HPDE6-E6E7 (cell line): ENCODE results near the gene PKLR.
"Not testable (repeated sequence)": the region's sequence is repeated elsewhere in the genome, so short reads cannot be mapped to it uniquely, and the experiment has no call there.

ENCODE experiments used
- DNase-seq: peaks from one replicate; pipeline ENCODE4 v3.0.0; 2011; ENCODE audit warnings: missing footprints; ENCODE audit errors: extremely low spot score

The PKLR gene

GRCh38 chr1:155255243-155256007 lies 45.8 kb downstream of the PKLR start, which contains the start of gene ENTREP3:
ENTREP3 (minus strand) TSS chr1:155255483; CDS start chr1:155254877, 606 bp downstream.
- DNase-seq: no peak

- no peak for DNase-seq
Observed at GRCh38 chr1:155254714-155255242, 46.5 kb downstream of the PKLR start.

GRCh38 chr1:155254228-155254713 lies 47.0 kb downstream of the PKLR start:
- no peak for DNase-seq

- no peak for DNase-seq
Observed at GRCh38 chr1:155253797-155254196, 47.4 kb downstream of the PKLR start.

- no peak for DNase-seq
Observed at GRCh38 chr1:155253208-155253607, 48.0 kb downstream of the PKLR start.

GRCh38 chr1:155251566-155251965 lies 49.7 kb downstream of the PKLR start:
- no peak for DNase-seq

GRCh38 chr1:155250633-155251449 lies 50.4 kb downstream of the PKLR start:
- DNase-seq: peak; percentile 95

GRCh38 chr1:155250246-155250632 lies 51.0 kb downstream of the PKLR start:
- no peak for DNase-seq

- no peak for DNase-seq
Observed at GRCh38 chr1:155247667-155248553, 53.3 kb downstream of the PKLR start.

GRCh38 chr1:155246796-155247195 lies 54.4 kb downstream of the PKLR start:
- not testable (repeated sequence) for DNase-seq

GRCh38 chr1:155245163-155245524 lies 56.1 kb downstream of the PKLR start:
- DNase-seq: no peak

GRCh38 chr1:155244368-155245162 lies 56.7 kb downstream of the PKLR start:
- peak; percentile 95 for DNase-seq

- DNase-seq: no peak
Observed at GRCh38 chr1:155242805-155243358, 58.4 kb downstream of the PKLR start.

GRCh38 chr1:155241841-155242264 lies 59.4 kb downstream of the PKLR start:
- DNase-seq: no peak

- DNase-seq: no peak
Observed at GRCh38 chr1:155241069-155241679, 60.1 kb downstream of the PKLR start.
